OCI-LY3 (cell line): ENCODE results near the gene CD164.
A peak's percentile ranks its signal among the peaks of the same experiment; 100 is the strongest.

Experiments used
- H2AFZ ChIP-seq: fragments of 200-600, 300-600 bp; shearing (Covaris generic); 2 replicates; pipeline ENCODE4 v1.6.0; 2014; ENCODE audit warnings: antibody characterized with exemption, low read depth, low read length
- H3K27ac ChIP-seq: fragments of 200-600, 300-600 bp; sonication (generic); 2 replicates; pipeline ENCODE4 v1.5.1; 2014; ENCODE audit warnings: mild to moderate bottlenecking, low read length, moderate library complexity, mixed read lengths
- H3K27me3 ChIP-seq: fragments of 200-600, 300-600 bp; sonication (generic); 2 replicates; pipeline ENCODE4 v1.6.1; 2014; ENCODE audit warnings: low read depth, low read length, mixed read lengths
- H3K36me3 ChIP-seq: fragments of 200-600, 300-600 bp; sonication (generic); replicated peaks from 2 replicates; pipeline ENCODE3; 2014; ENCODE audit warnings: low read depth, low read length, mixed read lengths
- H3K4me1 ChIP-seq: fragments of 300-600, 200-600 bp; sonication (generic); 2 replicates; pipeline ENCODE4 v1.6.1; 2014; ENCODE audit warnings: low read length, mixed read lengths
- H3K4me2 ChIP-seq: fragments of 200-600, 300-600 bp; sonication (generic); 2 replicates; pipeline ENCODE4 v1.6.1; 2014; ENCODE audit warnings: low read length, mixed read lengths
- H3K4me3 ChIP-seq: fragments of 300-600, 200-600 bp; sonication (generic); 2 replicates; pipeline ENCODE4 v1.5.1; 2014; ENCODE audit warnings: antibody characterized with exemption, mild to moderate bottlenecking, low read length, moderate library complexity
- H3K79me2 ChIP-seq: fragments of 300-600, 200-600 bp; shearing (Covaris generic); 2 replicates; pipeline ENCODE4 v1.6.1; 2014; ENCODE audit warnings: mild to moderate bottlenecking, low read length, mixed read lengths
- H3K9ac ChIP-seq: fragments of 300-600, 200-600 bp; shearing (Covaris generic); 2 replicates; pipeline ENCODE4 v1.6.0; 2014; ENCODE audit warnings: mild to moderate bottlenecking, low read length, moderate library complexity
- H3K9me3 ChIP-seq: fragments of 200-600, 300-600 bp; shearing (Covaris generic); 2 replicates; pipeline ENCODE4 v1.6.1; 2014; ENCODE audit warnings: low read length, mixed read lengths; ENCODE audit not compliant: insufficient read depth
- H4K20me1 ChIP-seq: fragments of 200-600, 300-600 bp; sonication (generic); 2 replicates; pipeline ENCODE4 v1.6.1; 2016; ENCODE audit warnings: low read length, mixed read lengths; ENCODE audit not compliant: insufficient read depth
- CTCF ChIP-seq: fragments of 200-600, 300-600 bp; sonication (generic); IDR thresholded peaks from 2 replicates; pipeline ENCODE4 v1.5.1; 2014; ENCODE audit warnings: antibody characterized with exemption, low read length, low read depth
- EZH2phosphoT487 ChIP-seq: fragments of 200-600 bp; shearing (Covaris generic); IDR thresholded peaks from 2 replicates; pipeline ENCODE4 v1.6.1; 2018; ENCODE audit warnings: antibody characterized with exemption, mixed run types, low read depth

Gene CD164

GRCh38 chr6:109406196-109406595 lies 23.9 kb upstream of the CD164 start:
- Histone ChIP-seq H2AFZ (no peak overlapping the region), H3K9me3 (no peaks in the 10 kb centered on the region), H4K20me1 (no peaks in the 10 kb centered on the region), H3K27me3 (no peaks in the 10 kb centered on the region; the same call in 1 of the 2 replicates), H3K4me2 (no peak overlapping the region), H3K36me3 (no peaks in the 10 kb centered on the region), H3K79me2 (no peaks in the 10 kb centered on the region), H3K4me1 (no peaks in the 10 kb centered on the region), H3K4me3 (no peak overlapping the region), H3K27ac (no peak overlapping the region), H3K9ac (no peak overlapping the region)
- TF ChIP-seq EZH2phosphoT487 (no peak), CTCF (no peak)

- H3K4me2 ChIP-seq: peak overlapping the region; percentile 80
- no peaks in the 10 kb centered on the region for H3K79me2 ChIP-seq
- H3K36me3 ChIP-seq: no peaks in the 10 kb centered on the region
- peak; percentile 54 for TF ChIP-seq CTCF
- TF ChIP-seq EZH2phosphoT487: no peak
- no peaks in the 10 kb centered on the region for H3K27me3 ChIP-seq
- H2AFZ ChIP-seq: no peak overlapping the region
- peak overlapping the region; percentile 39; the same call in 1 of the 2 replicates for H3K9ac ChIP-seq
- H3K4me1 ChIP-seq: peaks cover 34% of the 10 kb centered on the region
- peak overlapping the region; percentile 58; the same call in 1 of the 2 replicates for H3K27ac ChIP-seq
- H3K9me3 ChIP-seq: no peaks in the 10 kb centered on the region
- peak overlapping the region; percentile 56 for H3K4me3 ChIP-seq
- H4K20me1 ChIP-seq: no peaks in the 10 kb centered on the region
Measured at GRCh38 chr6:109397020-109397419, 14.8 kb upstream of the CD164 start.

- H3K4me1 ChIP-seq: peaks cover 34% of the 10 kb centered on the region
- no peaks in the 10 kb centered on the region for H4K20me1 ChIP-seq
- peak overlapping the region; percentile 39; the same call in 1 of the 2 replicates for H3K9ac ChIP-seq
- peak overlapping the region; percentile 80 for H3K4me2 ChIP-seq
- no peaks in the 10 kb centered on the region for H3K27me3 ChIP-seq
- H3K79me2 ChIP-seq: no peaks in the 10 kb centered on the region
- H3K9me3 ChIP-seq: no peaks in the 10 kb centered on the region
- peak overlapping the region; percentile 58 for H3K27ac ChIP-seq
- TF ChIP-seq CTCF: no peak
- no peak for TF ChIP-seq EZH2phosphoT487
- no peak overlapping the region; the same call in 1 of the 2 replicates for H2AFZ ChIP-seq
- H3K4me3 ChIP-seq: peak overlapping the region; percentile 56
- no peaks in the 10 kb centered on the region for H3K36me3 ChIP-seq
Measured at GRCh38 chr6:109396046-109396718, 13.9 kb upstream of the CD164 start.

- Histone ChIP-seq H3K4me2 (no peak overlapping the region), H3K9me3 (no peaks in the 10 kb centered on the region), H2AFZ (no peak overlapping the region), H3K9ac (no peak overlapping the region), H3K4me1 (peaks cover 34% of the 10 kb centered on the region), H4K20me1 (no peaks in the 10 kb centered on the region), H3K4me3 (no peak overlapping the region), H3K27ac (no peak overlapping the region), H3K79me2 (no peaks in the 10 kb centered on the region), H3K36me3 (no peaks in the 10 kb centered on the region), H3K27me3 (no peaks in the 10 kb centered on the region)
- no peak for TF ChIP-seq CTCF
- TF ChIP-seq EZH2phosphoT487: no peak
Measured at GRCh38 chr6:109393886-109394281, 11.6 kb upstream of the CD164 start.
